ENCODE results near the gene DIDO1. TPM values are rescaled to one million over a fixed set of nuclear protein-coding genes. Genes with fewer than 3 reads are reported as not detected.
A peak's percentile ranks its signal among the peaks of the same experiment; 100 is the strongest.

DIDO1 gene
- total RNA-seq, 4 donors from 2014 or later: 64.5 to 89.7 (median 78.9) TPM

DNA sequence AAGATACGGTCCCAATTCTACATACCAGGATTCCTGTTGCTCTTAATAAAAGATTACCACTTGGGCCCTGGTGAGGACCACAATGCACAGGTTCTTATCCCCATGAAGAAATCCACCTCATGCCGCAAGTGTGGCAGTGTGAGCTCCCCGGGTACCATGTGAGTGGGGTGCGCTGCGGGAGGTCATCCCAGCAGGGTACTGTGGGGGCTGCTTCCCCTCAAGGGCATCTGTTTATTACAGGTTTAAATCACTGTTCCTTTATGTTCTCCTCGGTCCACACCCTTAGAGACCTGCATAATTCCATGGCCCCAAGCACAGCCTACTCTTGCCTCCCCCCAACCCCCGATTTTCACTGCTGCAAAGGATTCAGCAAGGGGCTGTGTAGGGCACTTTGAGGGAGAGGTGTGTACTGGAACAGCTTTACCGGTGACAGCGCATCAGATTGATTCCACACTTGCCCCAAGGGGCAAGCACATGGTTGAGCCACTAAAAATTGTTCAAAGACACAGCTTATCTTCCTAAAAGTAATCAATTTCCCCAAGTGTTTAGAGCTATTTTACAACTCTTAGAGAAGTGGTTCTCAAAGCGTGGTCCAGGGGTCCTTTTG is 6.2 kb downstream of the DIDO1 start:
- H3K4me1 ChIP-seq: peaks cover 0 to 100% (median 81%) of the 10 kb centered on the region in 4 donors
- no peaks in the 10 kb centered on the region for H3K9me3 ChIP-seq
- no peaks in the 10 kb centered on the region for H3K27me3 ChIP-seq
- TF ChIP-seq EP300 (IDR thresholded peaks at IDR 0.05) (no peak), POLR2A (IDR thresholded peaks at IDR 0.05) (no peak)
- TF ChIP-seq, protein P1, sequence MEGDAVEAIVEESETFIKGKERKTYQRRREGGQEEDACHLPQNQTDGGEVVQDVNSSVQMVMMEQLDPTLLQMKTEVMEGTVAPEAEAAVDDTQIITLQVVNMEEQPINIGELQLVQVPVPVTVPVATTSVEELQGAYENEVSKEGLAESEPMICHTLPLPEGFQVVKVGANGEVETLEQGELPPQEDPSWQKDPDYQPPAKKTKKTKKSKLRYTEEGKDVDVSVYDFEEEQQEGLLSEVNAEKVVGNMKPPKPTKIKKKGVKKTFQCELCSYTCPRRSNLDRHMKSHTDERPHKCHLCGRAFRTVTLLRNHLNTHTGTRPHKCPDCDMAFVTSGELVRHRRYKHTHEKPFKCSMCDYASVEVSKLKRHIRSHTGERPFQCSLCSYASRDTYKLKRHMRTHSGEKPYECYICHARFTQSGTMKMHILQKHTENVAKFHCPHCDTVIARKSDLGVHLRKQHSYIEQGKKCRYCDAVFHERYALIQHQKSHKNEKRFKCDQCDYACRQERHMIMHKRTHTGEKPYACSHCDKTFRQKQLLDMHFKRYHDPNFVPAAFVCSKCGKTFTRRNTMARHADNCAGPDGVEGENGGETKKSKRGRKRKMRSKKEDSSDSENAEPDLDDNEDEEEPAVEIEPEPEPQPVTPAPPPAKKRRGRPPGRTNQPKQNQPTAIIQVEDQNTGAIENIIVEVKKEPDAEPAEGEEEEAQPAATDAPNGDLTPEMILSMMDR (IDR thresholded peaks at IDR 0.05): no peak
- WGBS, 2 donors: 56 to 57% methylated on average over 10 of the region's 10 CpGs
- DNase-seq (ENCODE audit: low spot score in 2 of 2): no peak
- H3K4me3 ChIP-seq: no peak overlapping the region
- no peaks in the 10 kb centered on the region for H3K36me3 ChIP-seq
- peak overlapping the region in 3 of 4 donors; percentile 0 to 2 (median 0) for H3K27ac ChIP-seq

DNA sequence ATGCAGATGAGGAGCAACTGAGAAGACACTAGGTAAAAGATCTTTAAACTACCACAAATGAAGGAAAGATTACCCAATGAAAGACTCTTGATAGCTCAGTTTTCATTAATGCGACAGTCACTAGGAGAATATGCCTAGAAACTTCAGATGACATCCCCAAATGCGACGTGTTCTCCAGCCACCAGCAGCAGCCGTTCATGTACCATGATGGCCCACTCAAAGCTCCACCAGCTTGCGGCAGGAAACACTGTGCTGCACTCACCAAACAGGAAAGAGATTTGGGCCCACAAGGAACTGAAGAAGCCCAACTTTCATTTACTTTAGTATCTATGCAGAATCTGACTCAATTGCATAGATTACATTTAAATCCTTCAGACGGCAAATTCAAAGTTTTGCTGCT is 7.5 kb downstream of the DIDO1 start:
- H3K4me3 ChIP-seq: no peak overlapping the region
- no peak overlapping the region for H3K27ac ChIP-seq
- H3K9me3 ChIP-seq: no peaks in the 10 kb centered on the region
- H3K27me3 ChIP-seq: no peaks in the 10 kb centered on the region
- no peaks in the 10 kb centered on the region for H3K36me3 ChIP-seq
- peaks cover 0 to 100% (median 74%) of the 10 kb centered on the region in 4 donors for H3K4me1 ChIP-seq
- DNase-seq (ENCODE audit: low spot score in 2 of 2): no peak
- 58 to 75% methylated on average over 6 of the region's 6 CpGs for WGBS, 2 donors
- TF ChIP-seq EP300 (IDR thresholded peaks at IDR 0.05) (no peak), POLR2A (IDR thresholded peaks at IDR 0.05) (no peak)
- TF ChIP-seq, protein P1 (IDR thresholded peaks at IDR 0.05): no peak

DNA sequence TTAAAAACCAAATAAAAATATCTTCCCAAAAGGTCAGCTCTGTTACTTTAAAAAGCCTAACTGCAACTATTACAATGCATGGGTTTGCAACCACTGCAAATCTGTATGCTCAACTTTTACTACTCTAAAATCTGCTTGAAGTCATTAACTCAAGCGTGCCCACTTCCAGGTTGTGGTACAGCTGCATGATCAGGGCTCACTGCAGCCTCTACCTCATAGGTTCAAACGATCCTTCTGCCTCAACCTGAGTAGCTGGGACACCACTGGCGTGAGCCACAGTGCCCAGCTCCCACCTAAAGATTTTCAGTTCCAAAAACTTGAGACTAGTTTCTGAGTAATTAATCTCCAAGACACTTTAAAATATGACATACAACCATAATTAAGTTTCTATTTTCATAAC is 8.2 kb downstream of the DIDO1 start:
- peaks cover 0 to 100% (median 70%) of the 10 kb centered on the region in 4 donors for H3K4me1 ChIP-seq

DNA sequence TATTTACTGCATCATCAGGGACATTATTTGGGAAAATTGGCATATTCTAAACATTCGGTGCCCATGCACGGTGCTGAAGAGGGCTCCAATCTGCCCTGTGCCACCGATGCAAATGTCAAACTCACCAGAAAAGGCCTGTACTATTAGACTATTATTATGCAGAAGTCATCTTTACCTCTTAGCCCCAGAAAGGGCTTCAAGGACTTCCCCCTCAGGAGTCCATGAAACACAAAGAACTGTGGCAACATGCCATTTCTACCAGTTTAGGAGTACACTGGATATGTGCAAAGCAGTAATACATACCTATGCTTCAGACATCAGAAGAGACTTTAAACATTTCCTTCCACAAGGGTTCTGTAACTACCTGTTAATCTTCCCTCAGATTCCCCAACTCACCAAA is 8.6 kb downstream of the DIDO1 start:
- H3K4me3 ChIP-seq: no peak overlapping the region
- WGBS, 2 donors: 55 to 57% methylated on average over 3 of the region's 3 CpGs
- H3K9me3 ChIP-seq: no peaks in the 10 kb centered on the region
- no peak overlapping the region for H3K27ac ChIP-seq
- H3K27me3 ChIP-seq: no peaks in the 10 kb centered on the region
- DNase-seq (ENCODE audit: low spot score in 2 of 2): no peak
- TF ChIP-seq POLR2A (IDR thresholded peaks at IDR 0.05): no peak
- no peak for TF ChIP-seq EP300 (IDR thresholded peaks at IDR 0.05)
- TF ChIP-seq, protein P1 (IDR thresholded peaks at IDR 0.05): no peak
- H3K4me1 ChIP-seq: peaks cover 0 to 100% (median 66%) of the 10 kb centered on the region in 4 donors
- peaks cover 0 to 10% (median 0%) of the 10 kb centered on the region in 3 donors for H3K36me3 ChIP-seq

More for the DNA sequence above, 8.2 kb downstream of the DIDO1 start:
- Histone ChIP-seq H3K36me3 (peaks cover 0 to 5% (median 0%) of the 10 kb centered on the region in 3 donors), H3K27ac (no peak overlapping the region), H3K4me3 (no peak overlapping the region), H3K27me3 (no peaks in the 10 kb centered on the region), H3K9me3 (no peaks in the 10 kb centered on the region)
- 49 to 52% methylated on average over 3 of the region's 3 CpGs for WGBS, 2 donors
- TF ChIP-seq EP300 (IDR thresholded peaks at IDR 0.05): no peak
- TF ChIP-seq POLR2A (IDR thresholded peaks at IDR 0.05): no peak
- TF ChIP-seq, protein P1 (IDR thresholded peaks at IDR 0.05): no peak
- no peak for DNase-seq (ENCODE audit: low spot score in 2 of 2)

DNA sequence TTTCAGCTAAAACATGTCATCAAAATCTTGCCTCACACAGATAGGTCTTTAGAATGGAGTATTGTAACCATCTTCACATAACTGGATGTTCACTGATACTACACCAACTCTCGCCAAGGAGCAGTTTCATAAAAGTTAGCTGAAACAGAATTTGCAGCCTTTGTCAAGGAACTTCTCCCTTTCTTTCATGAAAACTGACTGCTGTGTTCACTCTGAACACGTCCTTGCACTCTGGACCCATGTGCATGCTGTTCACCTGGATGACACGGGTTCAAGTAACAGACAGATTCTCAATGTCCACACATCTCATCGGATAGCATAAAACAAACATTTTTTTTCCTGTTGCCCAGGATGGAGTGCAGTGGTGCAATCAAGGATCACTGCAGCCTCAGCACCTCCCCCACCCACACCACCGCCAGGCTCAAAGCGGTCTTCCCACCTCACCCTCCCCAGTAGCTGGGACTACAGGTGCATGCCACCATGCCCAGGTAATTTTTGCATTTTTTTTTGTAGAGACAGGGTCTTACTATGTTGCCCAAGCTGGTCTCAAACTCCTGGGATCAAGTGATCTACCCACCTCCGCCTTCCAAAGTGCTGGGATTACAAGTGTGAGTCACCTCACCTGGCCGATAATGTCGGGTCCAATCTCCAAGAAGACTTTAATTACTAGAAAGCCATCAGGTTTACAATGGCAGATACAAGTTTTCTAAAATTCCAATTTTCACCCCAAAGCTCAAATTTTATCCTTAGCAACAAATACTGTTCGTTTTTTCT is 9.4 kb downstream of the DIDO1 start:
- Histone ChIP-seq H3K27me3 (no peaks in the 10 kb centered on the region), H3K4me1 (peaks cover 0 to 97% (median 57%) of the 10 kb centered on the region in 4 donors), H3K9me3 (no peaks in the 10 kb centered on the region), H3K36me3 (peaks cover 0 to 17% (median 2%) of the 10 kb centered on the region in 3 donors), H3K27ac (no peak overlapping the region), H3K4me3 (no peak overlapping the region)
- no peak for DNase-seq (ENCODE audit: low spot score in 2 of 2)
- 69 to 70% methylated on average over 10 of the region's 10 CpGs for WGBS, 2 donors
- no peak for TF ChIP-seq POLR2A (IDR thresholded peaks at IDR 0.05)
